IMR-90 (cell line): ENCODE data around the gene SYT11. TPM values are rescaled to one million over a fixed set of nuclear protein-coding genes. Genes with fewer than 3 reads are reported as not detected.

ENCODE experiments used
- ATAC-seq: fragments of 200-7000 bp; cut with Tn5 transposase; 2 replicates; pipeline ENCODE4 v1.9.1; 2020; ENCODE audit warnings: low read depth, mild to moderate bottlenecking, moderate library complexity
- BruUV-seq: library from RNA; stranded (reverse); fragments of 400-500 nt; replicated peaks from 2 replicates; lab custom pipeline; 2021; lab: Mats Ljungman, UMichigan
- CTCF ChIA-PET: fragments of 300-600 bp; formaldehyde crosslinking; extraction: SDS; loops from one replicate; lab custom pipeline; 2021; ENCODE audit warnings: antibody characterized with exemption; lab: Yijun Ruan, JAX
- POLR2A ChIA-PET: fragments of 300-600 bp; sonication (Branson Sonifier 250); formaldehyde crosslinking; loops from one replicate; lab custom pipeline; 2022; ENCODE audit warnings: antibody characterized with exemption; ENCODE audit not compliant: unreplicated experiment; lab: Charles Lee
- DNase-seq: peaks from one replicate; pipeline ENCODE4 v3.0.0; 2013
- H2AFZ ChIP-seq: replicated peaks from 2 replicates; pipeline ENCODE3; 2013; ENCODE audit warnings: low read length, mild to moderate bottlenecking; ENCODE audit not compliant: poor library complexity
- H2AK5ac ChIP-seq: 2 replicates; pipeline ENCODE4 v1.6.1; 2013; ENCODE audit warnings: low read depth, low read length, inconsistent platforms
- H2AK9ac ChIP-seq: replicated peaks from 2 replicates; pipeline ENCODE3; 2013; ENCODE audit warnings: mild to moderate bottlenecking, low read depth, low read length, moderate library complexity; ENCODE audit not compliant: poor library complexity
- H2BK120ac ChIP-seq: 2 replicates; pipeline ENCODE4 v1.6.1; 2013; ENCODE audit warnings: low read depth, low read length, inconsistent platforms
- H2BK15ac ChIP-seq: 3 replicates; pipeline ENCODE4 v1.6.1; 2013; ENCODE audit warnings: low read depth, low read length, inconsistent platforms
- H2BK20ac ChIP-seq: 2 replicates; pipeline ENCODE4 v1.6.1; 2013; ENCODE audit warnings: low read depth, mild to moderate bottlenecking, inconsistent platforms, low read length, moderate library complexity
- H2BK5ac ChIP-seq: 2 replicates; pipeline ENCODE4 v1.6.1; 2013; ENCODE audit warnings: mild to moderate bottlenecking, low read depth, low read length, inconsistent platforms; ENCODE audit not compliant: poor library complexity, severe bottlenecking
- H3K14ac ChIP-seq: replicated peaks from 2 replicates; pipeline ENCODE4 v1.6.1; 2013; ENCODE audit warnings: low read depth, low read length, inconsistent platforms
- H3K18ac ChIP-seq: 2 replicates; pipeline ENCODE4 v1.6.1; 2013; ENCODE audit warnings: low read depth, low read length, control low read depth
- H3K23ac ChIP-seq: 2 replicates; pipeline ENCODE4 v1.6.1; 2013; ENCODE audit warnings: low read depth, low read length, inconsistent platforms
- H3K27ac ChIP-seq: 2 replicates; pipeline ENCODE4 v1.5.1; 2013; ENCODE audit warnings: mild to moderate bottlenecking, control low read depth, low read length; ENCODE audit not compliant: insufficient read depth
- H3K27me3 ChIP-seq: 2 replicates; pipeline ENCODE4 v1.6.1; 2013; ENCODE audit warnings: low read length; ENCODE audit not compliant: control insufficient read depth, insufficient read depth
- H3K36me3 ChIP-seq: 2 replicates; pipeline ENCODE4 v1.6.1; 2013; ENCODE audit warnings: low read length, mixed read lengths; ENCODE audit not compliant: control insufficient read depth, insufficient read depth
- H3K4ac ChIP-seq: 2 replicates; pipeline ENCODE4 v1.6.1; 2013; ENCODE audit warnings: low read depth, low read length, inconsistent platforms
- H3K4me1 ChIP-seq: 2 replicates; pipeline ENCODE4 v1.6.1; 2013; ENCODE audit warnings: low read length, mixed read lengths; ENCODE audit not compliant: control insufficient read depth, insufficient read depth
- H3K4me2 ChIP-seq: 2 replicates; pipeline ENCODE4 v1.6.1; 2013; ENCODE audit warnings: low read depth, mild to moderate bottlenecking, control low read depth, low read length, moderate library complexity
- H3K4me3 ChIP-seq: 2 replicates; pipeline ENCODE4 v1.5.1; 2013; ENCODE audit warnings: low read depth, mild to moderate bottlenecking, control low read depth, low read length, moderate library complexity; ENCODE audit not compliant: insufficient read depth
- H3K56ac ChIP-seq: 2 replicates; pipeline ENCODE4 v1.6.1; 2013; ENCODE audit warnings: low read length, inconsistent platforms; ENCODE audit not compliant: insufficient read depth; ENCODE audit errors: extremely low read depth
- H3K79me1 ChIP-seq, 2 experiments: 2 replicates each; pipeline ENCODE4 v1.6.1; 2013; ENCODE audit warnings: low read length in 2 of 2, inconsistent platforms in 1 of 2, low read depth in 1 of 2
- H3K9ac ChIP-seq: 2 replicates; pipeline ENCODE4 v1.6.1; 2013; ENCODE audit warnings: low read depth, low read length, control low read depth
- H3K9me1 ChIP-seq: 2 replicates; pipeline ENCODE4 v1.6.1; 2013; ENCODE audit warnings: low read length, inconsistent platforms; ENCODE audit not compliant: insufficient read depth
- H3K9me3 ChIP-seq: 2 replicates; pipeline ENCODE4 v1.6.1; 2013; ENCODE audit warnings: low read length; ENCODE audit not compliant: control insufficient read depth, insufficient read depth
- H4K20me1 ChIP-seq: 2 replicates; pipeline ENCODE4 v1.6.1; 2013; ENCODE audit warnings: low read length, inconsistent platforms; ENCODE audit not compliant: insufficient read depth
- H4K5ac ChIP-seq: 2 replicates; pipeline ENCODE4 v1.6.1; 2013; ENCODE audit warnings: mild to moderate bottlenecking, low read depth, low read length, control low read depth
- H4K8ac ChIP-seq, 2 experiments: 2 replicates each; pipeline ENCODE4 v1.6.1; 2013; ENCODE audit warnings: low read depth in 2 of 2, low read length in 2 of 2, control low read depth in 1 of 2, inconsistent platforms in 1 of 2
- H4K91ac ChIP-seq: 2 replicates; pipeline ENCODE4 v1.6.1; 2013; ENCODE audit warnings: low read depth, low read length, inconsistent platforms; ENCODE audit not compliant: insufficient read depth
- BHLHE40 ChIP-seq: fragments of 150-350 bp; IDR thresholded peaks from 2 replicates; pipeline ENCODE4 v1.6.1; 2016; ENCODE audit warnings: mild to moderate bottlenecking, low read depth, low read length
- CEBPB ChIP-seq: IDR thresholded peaks from 2 replicates; pipeline ENCODE4 v1.6.1; 2012; ENCODE audit warnings: low read depth, low read length, improper control_type of control experiment
- CHD1 ChIP-seq: IDR thresholded peaks from 2 replicates; pipeline ENCODE4 v1.6.1; 2012; ENCODE audit warnings: low read depth, low read length, improper control_type of control experiment
- CTCF ChIP-seq: conservative IDR thresholded peaks from 2 replicates; pipeline ENCODE4 v1.5.1; 2012; ENCODE audit warnings: mild to moderate bottlenecking, low read depth, low read length, improper control_type of control experiment
- ELK1 ChIP-seq: fragments of 150-350 bp; IDR thresholded peaks from 2 replicates; pipeline ENCODE4 v1.6.1; 2016; ENCODE audit warnings: low read depth, mild to moderate bottlenecking, low read length, moderate library complexity, borderline replicate concordance
- FOS ChIP-seq: fragments of 150-350 bp; IDR thresholded peaks from 2 replicates; pipeline ENCODE4 v1.6.1; 2016; ENCODE audit warnings: low read depth, low read length
- MAFK ChIP-seq: IDR thresholded peaks from 2 replicates; pipeline ENCODE4 v1.6.1; 2012; ENCODE audit warnings: low read depth, low read length, improper control_type of control experiment
- MAZ ChIP-seq: IDR thresholded peaks from 2 replicates; pipeline ENCODE4 v1.6.1; 2012; ENCODE audit warnings: low read depth, mild to moderate bottlenecking, low read length, improper control_type of control experiment, moderate library complexity, borderline replicate concordance
- MXI1 ChIP-seq: IDR thresholded peaks from 2 replicates; pipeline ENCODE4 v1.6.1; 2012; ENCODE audit warnings: low read depth, mild to moderate bottlenecking, low read length, moderate library complexity, borderline replicate concordance
- NFE2L2 ChIP-seq: fragments of 150-350 bp; IDR thresholded peaks from 2 replicates; pipeline ENCODE4 v1.6.1; 2016; ENCODE audit warnings: low read depth, mild to moderate bottlenecking, low read length
- POLR2A ChIP-seq: IDR thresholded peaks from 2 replicates; pipeline ENCODE4 v1.6.1; 2012; ENCODE audit warnings: mild to moderate bottlenecking, low read depth, low read length
- RAD21 ChIP-seq: IDR thresholded peaks from 2 replicates; pipeline ENCODE4 v1.6.1; 2012; ENCODE audit warnings: low read length, improper control_type of control experiment
- RCOR1 ChIP-seq: IDR thresholded peaks from 2 replicates; pipeline ENCODE4 v1.6.1; 2012; ENCODE audit warnings: mild to moderate bottlenecking, low read length, improper control_type of control experiment; ENCODE audit not compliant: insufficient replicate concordance
- RFX5 ChIP-seq: IDR thresholded peaks from 2 replicates; pipeline ENCODE4 v1.8.0; 2012; ENCODE audit warnings: low read depth, mild to moderate bottlenecking, low read length, moderate library complexity
- SMC3 ChIP-seq: fragments of 150-350 bp; IDR thresholded peaks from 2 replicates; pipeline ENCODE4 v1.6.1; 2016; ENCODE audit warnings: low read depth, mild to moderate bottlenecking, antibody characterized with exemption, low read length, moderate library complexity
- USF2 ChIP-seq: fragments of 150-350 bp; IDR thresholded peaks from 2 replicates; pipeline ENCODE4 v1.6.1; 2017; ENCODE audit warnings: mild to moderate bottlenecking, antibody characterized with exemption, low read length, low read depth
- WGBS, 2 experiments: methylation state at CpG; one replicate each; pipeline versions ENCODE4 v1.1.5 to v1.1.7; 2013; ENCODE audit warnings: missing lambda C conversion rate in 2 of 2; ENCODE audit not compliant: insufficient read length in 1 of 2; ENCODE audit errors: extremely low coverage in 2 of 2; 5-methylcytosine and 5-hydroxymethylcytosine counted together
- dilution Hi-C: fragments of 300-500 bp; cut with HindIII; formaldehyde crosslinking; loops from one replicate; pipeline ENCODE4 v1.14.3; 2018; ENCODE audit warnings: low sequenced_read_pairs; ENCODE audit not compliant: unreplicated experiment
- in situ Hi-C: fragments of 300-500 bp; cut with MboI; formaldehyde crosslinking; loops from 3 replicates; pipeline ENCODE4 v1.14.3; 2019; ENCODE audit warnings: low sequenced_read_pairs, inconsistent platforms, mixed read lengths
- intact Hi-C: fragments of 100-400 bp; cut with micrococcal nuclease; formaldehyde crosslinking; loops from 2 replicates; pipeline ENCODE4 v1.10.0; 2022
- polyA plus RNA-seq, 3 experiments: library from polyadenylated mRNA; depleted of rRNA; stranded (reverse); fragments of >200 nt; gene quantifications; 2 replicates each; pipeline ENCODE4 v1.2.3, GENCODE V29; 2012; ENCODE audit warnings: low replicate concordance in 1 of 3
- total RNA-seq: library from RNA; depleted of rRNA; stranded (reverse); fragments of >200 nt; gene quantifications from 2 replicates; pipeline ENCODE4 v1.2.3, GENCODE V29; 2012

The SYT11 gene
- total and polyA plus RNA-seq, 2 of the 4 experiments (the other 2 are of a cell fraction), result 22.9 to 43.7 TPM

GRCh38 chr1:155813672-155814071 is 45.7 kb upstream of the SYT11 start:
- Histone ChIP-seq H3K27ac (no peak overlapping the region), H3K23ac (no peak overlapping the region), H2AK5ac (no peak overlapping the region), H3K56ac (no peak overlapping the region), H3K18ac (no peak overlapping the region), H2BK15ac (no peak overlapping the region), H4K8ac (no peak overlapping the region), H3K36me3 (peaks cover 35% of the 10 kb centered on the region), H3K9ac (no peak overlapping the region), H3K4ac (no peak overlapping the region), H2AK9ac (no peak overlapping the region), H3K27me3 (no peaks in the 10 kb centered on the region), H3K9me3 (no peaks in the 10 kb centered on the region), H2AFZ (no peak overlapping the region), H3K4me1 (no peaks in the 10 kb centered on the region), H4K20me1 (no peaks in the 10 kb centered on the region), H4K5ac (no peak overlapping the region), H2BK120ac (no peak overlapping the region), H3K9me1 (peaks cover 5% of the 10 kb centered on the region; the same call in 1 of the 2 replicates), H2BK5ac (no peak overlapping the region), H2BK20ac (no peak overlapping the region), H3K4me3 (no peak overlapping the region), H3K4me2 (no peak overlapping the region), H3K14ac (no peak overlapping the region), H3K79me1 (peaks cover 4 to 14% of the 10 kb centered on the region in 2 experiments; a peak in 2 of 4 replicates), H4K91ac (no peak overlapping the region)
- intact Hi-C loops (no loop called here), in situ Hi-C loops (no loop called here), dilution Hi-C loops (no loop called here)
- no peak for TF ChIP-seq MAFK
- TF ChIP-seq ELK1, result no peak
- TF ChIP-seq SMC3, result no peak
- TF ChIP-seq RAD21, result no peak
- no peak for TF ChIP-seq RCOR1
- no peak for TF ChIP-seq RFX5
- TF ChIP-seq MXI1, result no peak
- no peak for TF ChIP-seq NFE2L2
- no peak for TF ChIP-seq CTCF
- no peak for TF ChIP-seq FOS
- no peak for TF ChIP-seq BHLHE40
- no peak for TF ChIP-seq CEBPB
- no peak for TF ChIP-seq MAZ
- TF ChIP-seq USF2, result no peak
- TF ChIP-seq POLR2A, result no peak
- no peak for TF ChIP-seq CHD1
- CTCF ChIA-PET, result no interaction called here
- 100% methylated on average over 2 of the region's 3 CpGs; no CpG with 5 or more reads in 1 of the 2 experiments for WGBS, 2 experiments
- POLR2A ChIA-PET, result no interaction called here
- ATAC-seq, result no peak
- DNase-seq, result no peak
- no TSS peak for BruUV-seq
